Stimulated activated CD8-positive, alpha-beta memory T cell treated with anti-CD3 and anti-CD28 coated beads, Interleukin-7, amount 100 ng/mL, for 1 hour (primary cell): ENCODE data around the gene CNGA4.
"Not testable (repeated sequence)": the region's sequence is repeated elsewhere in the genome, so short reads cannot be mapped to it uniquely, and the experiment has no call there.

ENCODE experiments used
- DNase-seq, 2 donors: peaks; one replicate each; pipeline ENCODE4 v3.0.0-alpha.2; 2020; ENCODE audit warnings: low read depth in 2 of 2

Gene CNGA4

GRCh38 chr11:6263662-6264061 lies 24.8 kb downstream of the CNGA4 start:
- DNase-seq: no peak

- DNase-seq: no peak
Measured at GRCh38 chr11:6268820-6269219, 29.9 kb downstream of the CNGA4 start.

- no peak for DNase-seq
Measured at GRCh38 chr11:6269994-6270393, 31.1 kb downstream of the CNGA4 start.

GRCh38 chr11:6270584-6271246 lies 31.8 kb downstream of the CNGA4 start:
- no peak for DNase-seq

- no peak for DNase-seq
Measured at GRCh38 chr11:6271598-6271997, 32.7 kb downstream of the CNGA4 start.

- DNase-seq: no peak
Measured at GRCh38 chr11:6273188-6273587, 34.3 kb downstream of the CNGA4 start.

GRCh38 chr11:6280809-6281208 lies 41.9 kb downstream of the CNGA4 start:
- DNase-seq: not testable (repeated sequence)

- DNase-seq: no peak
Measured at GRCh38 chr11:6283453-6284023, 44.6 kb downstream of the CNGA4 start.

- DNase-seq: no peak
Measured at GRCh38 chr11:6284250-6284649, 45.4 kb downstream of the CNGA4 start.

- DNase-seq: no peak
Measured at GRCh38 chr11:6285019-6285418, 46.1 kb downstream of the CNGA4 start.
